Left ventricle myocardium inferior (tissue), 1 donor: ENCODE measurements around the gene KDF1. TPM values are rescaled to one million over a fixed set of nuclear protein-coding genes. Genes with fewer than 3 reads are reported as not detected.

ENCODE experiments used
- DNase-seq: peaks from one replicate; pipeline ENCODE4 v3.0.0-alpha.2; 2020
- H3K27ac ChIP-seq: fragments of 200-600 bp; replicated peaks from 2 replicates; pipeline ENCODE4 v1.8.0; 2021
- H3K27me3 ChIP-seq: fragments of 200-600 bp; 2 replicates; pipeline ENCODE4 v1.8.0; 2021; ENCODE audit warnings: low read depth
- H3K36me3 ChIP-seq: fragments of 200-600 bp; 2 replicates; pipeline ENCODE4 v1.8.0; 2021
- H3K4me1 ChIP-seq: fragments of 200-600 bp; 2 replicates; pipeline ENCODE4 v1.8.0; 2021
- H3K4me3 ChIP-seq: fragments of 200-600 bp; 2 replicates; pipeline ENCODE4 v1.8.0; 2021; ENCODE audit warnings: mild to moderate bottlenecking, moderate library complexity
- H3K9me3 ChIP-seq: fragments of 200-600 bp; replicated peaks from 2 replicates; pipeline ENCODE4 v1.8.0; 2021
- CTCF ChIP-seq: fragments of 200-600 bp; IDR thresholded peaks from 2 replicates; pipeline ENCODE4 v1.8.0; 2021; ENCODE audit warnings: antibody characterized with exemption, mild to moderate bottlenecking, borderline replicate concordance
- intact Hi-C: fragments of 100-400 bp; cut with micrococcal nuclease; formaldehyde crosslinking; loops from one replicate; pipeline ENCODE4 v1.11.0; 2022
- total RNA-seq: library from RNA; stranded (reverse); fragmentation: NEBNext Ultra II Directional; extraction: Animal tissue kit (Norgen Biotek cat#: 25700); gene quantifications from one replicate; pipeline ENCODE4 v1.2.1, GENCODE V29; 2021
- donor health status: DM: no; HTN: yes; CAD: no; lungs with severe emphysema.

Gene KDF1
- total RNA-seq, 1 donor from 2014 or later = 0.27 TPM

- Histone ChIP-seq H3K4me3 (no peak overlapping the region), H3K27ac (no peak overlapping the region), H3K4me1 (no peaks in the 10 kb centered on the region), H3K9me3 (no peaks in the 10 kb centered on the region), H3K36me3 (no peaks in the 10 kb centered on the region), H3K27me3 (peaks cover 46% of the 10 kb centered on the region)
- no peak for TF ChIP-seq CTCF
- no peak for DNase-seq
- intact Hi-C loops = no loop called here
These were observed 26.4 kb upstream of the KDF1 start for GRCh38 chr1:26986658-26987057.

- H3K27me3 ChIP-seq = peaks cover 38% of the 10 kb centered on the region
- TF ChIP-seq CTCF = no peak
- no peak for DNase-seq
- H3K9me3 ChIP-seq = no peaks in the 10 kb centered on the region
- no peak overlapping the region for H3K4me3 ChIP-seq
- intact Hi-C loops = no loop called here
- no peaks in the 10 kb centered on the region for H3K36me3 ChIP-seq
- no peak overlapping the region for H3K27ac ChIP-seq
- no peaks in the 10 kb centered on the region for H3K4me1 ChIP-seq
These were observed 24.0 kb upstream of the KDF1 start for GRCh38 chr1:26984291-26984690.

GRCh38 chr1:26983863-26984262, 23.6 kb upstream of the KDF1 start:
- intact Hi-C loops = no loop called here
- no peaks in the 10 kb centered on the region for H3K9me3 ChIP-seq
- no peak overlapping the region for H3K4me3 ChIP-seq
- no peak for DNase-seq
- no peaks in the 10 kb centered on the region for H3K4me1 ChIP-seq
- no peak for TF ChIP-seq CTCF
- H3K36me3 ChIP-seq = no peaks in the 10 kb centered on the region
- peaks cover 38% of the 10 kb centered on the region for H3K27me3 ChIP-seq
- no peak overlapping the region for H3K27ac ChIP-seq

GRCh38 chr1:26981146-26981846, 21.0 kb upstream of the KDF1 start:
- peaks cover 23% of the 10 kb centered on the region for H3K27me3 ChIP-seq
- H3K4me3 ChIP-seq = no peak overlapping the region
- intact Hi-C loops = no loop called here
- no peak overlapping the region for H3K27ac ChIP-seq
- H3K9me3 ChIP-seq = no peaks in the 10 kb centered on the region
- no peak for TF ChIP-seq CTCF
- H3K4me1 ChIP-seq = no peaks in the 10 kb centered on the region
- no peaks in the 10 kb centered on the region for H3K36me3 ChIP-seq
- DNase-seq = no peak

GRCh38 chr1:26978901-26979300, 18.6 kb upstream of the KDF1 start:
- no peak for DNase-seq
- TF ChIP-seq CTCF = no peak
- Histone ChIP-seq H3K36me3 (no peaks in the 10 kb centered on the region), H3K27ac (no peak overlapping the region), H3K4me1 (no peaks in the 10 kb centered on the region), H3K4me3 (no peak overlapping the region), H3K27me3 (peaks cover 12% of the 10 kb centered on the region), H3K9me3 (no peaks in the 10 kb centered on the region)
- intact Hi-C loops = no loop called here
